ENCODE results near the gene CCL22. TPM values are rescaled to one million over a fixed set of nuclear protein-coding genes. Genes with fewer than 3 reads are reported as not detected.
"Not testable (repeated sequence)": the region's sequence is repeated elsewhere in the genome, so short reads cannot be mapped to it uniquely, and the experiment has no call there.

The CCL22 gene
- total RNA-seq, 1 experiment from 2014 or later: not detected

DNA sequence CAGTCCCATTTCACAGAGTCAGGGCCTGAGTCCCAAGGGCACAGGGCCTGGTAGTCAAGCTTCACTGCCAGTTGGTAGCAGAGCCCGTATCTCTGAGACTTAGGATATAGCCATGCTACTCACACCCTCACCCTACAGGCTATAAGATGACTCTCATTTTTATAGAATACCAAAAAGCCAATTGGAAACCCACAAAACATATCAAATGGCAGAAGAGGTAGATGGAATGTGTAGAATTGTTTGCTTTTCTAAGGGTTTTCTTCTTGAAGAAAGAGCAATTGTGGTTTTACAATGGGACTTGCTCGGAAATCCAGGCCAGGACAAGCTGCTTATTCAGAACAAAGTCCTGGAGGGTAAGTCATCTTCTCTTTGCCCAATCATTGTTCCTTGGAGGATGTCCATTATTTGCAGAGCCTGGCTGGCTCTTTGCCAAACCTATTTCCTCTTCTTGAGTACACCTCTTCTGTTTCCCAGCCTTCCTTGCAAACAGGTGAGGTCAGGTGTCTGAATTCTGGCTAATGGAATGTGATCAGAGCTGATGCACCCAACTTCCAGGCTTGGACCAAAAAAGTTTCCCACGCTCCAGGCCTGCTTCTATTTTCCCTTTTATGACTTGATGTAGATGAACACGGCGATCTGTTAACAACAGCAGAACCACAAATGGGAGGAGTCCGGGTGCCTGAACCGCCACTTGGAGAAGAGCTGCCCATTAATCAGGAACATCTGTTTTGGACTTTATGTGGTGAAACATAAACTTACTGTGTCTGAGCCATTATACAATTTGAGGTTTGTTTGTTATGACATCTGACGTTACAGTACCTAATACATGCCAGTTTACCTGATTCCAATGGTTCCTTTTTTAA, 16.9 kb upstream of the CCL22 start:
- H3K4me1 ChIP-seq (ENCODE audit: insufficient read depth, low read length, poor library complexity, severe bottlenecking): no peaks in the 10 kb centered on the region
- BruUV-seq (replicated peaks): no TSS peak
- peaks cover 1% of the 10 kb centered on the region for H3K27me3 ChIP-seq (replicated peaks; ENCODE audit: insufficient read depth, low read depth, low read length, poor library complexity)
- H3K9me3 ChIP-seq (ENCODE audit: low read depth, low read length, poor library complexity, severe bottlenecking): peaks cover 7% of the 10 kb centered on the region
- no peaks in the 10 kb centered on the region for H3K36me3 ChIP-seq (ENCODE audit: insufficient read depth, low read length, poor library complexity, severe bottlenecking)
- no peak overlapping the region for H3K4me3 ChIP-seq (ENCODE audit: low read depth, low read length, poor library complexity, severe bottlenecking)
- no peak overlapping the region for H3K27ac ChIP-seq (ENCODE audit: low read depth, low read length, poor library complexity, severe bottlenecking)
- intact Hi-C loops (cut with micrococcal nuclease; ENCODE audit: unreplicated experiment): no loop called here
- POLR2A ChIA-PET (ENCODE audit: low non-redundant PET): no interaction called here
- CTCF ChIA-PET: no interaction called here
- peak; percentile 41 for DNase-seq (ENCODE audit: low spot score)
- TF ChIP-seq, protein P1, sequence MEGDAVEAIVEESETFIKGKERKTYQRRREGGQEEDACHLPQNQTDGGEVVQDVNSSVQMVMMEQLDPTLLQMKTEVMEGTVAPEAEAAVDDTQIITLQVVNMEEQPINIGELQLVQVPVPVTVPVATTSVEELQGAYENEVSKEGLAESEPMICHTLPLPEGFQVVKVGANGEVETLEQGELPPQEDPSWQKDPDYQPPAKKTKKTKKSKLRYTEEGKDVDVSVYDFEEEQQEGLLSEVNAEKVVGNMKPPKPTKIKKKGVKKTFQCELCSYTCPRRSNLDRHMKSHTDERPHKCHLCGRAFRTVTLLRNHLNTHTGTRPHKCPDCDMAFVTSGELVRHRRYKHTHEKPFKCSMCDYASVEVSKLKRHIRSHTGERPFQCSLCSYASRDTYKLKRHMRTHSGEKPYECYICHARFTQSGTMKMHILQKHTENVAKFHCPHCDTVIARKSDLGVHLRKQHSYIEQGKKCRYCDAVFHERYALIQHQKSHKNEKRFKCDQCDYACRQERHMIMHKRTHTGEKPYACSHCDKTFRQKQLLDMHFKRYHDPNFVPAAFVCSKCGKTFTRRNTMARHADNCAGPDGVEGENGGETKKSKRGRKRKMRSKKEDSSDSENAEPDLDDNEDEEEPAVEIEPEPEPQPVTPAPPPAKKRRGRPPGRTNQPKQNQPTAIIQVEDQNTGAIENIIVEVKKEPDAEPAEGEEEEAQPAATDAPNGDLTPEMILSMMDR (conservative IDR thresholded peaks at IDR 0.05; ENCODE audit: low read depth, low read length): no peak
- no peak for TF ChIP-seq EZH2 (IDR thresholded peaks at IDR 0.05; ENCODE audit: borderline replicate concordance, low read depth, low read length, poor library complexity, severe bottlenecking)

- POLR2A ChIA-PET (ENCODE audit: low non-redundant PET): interaction anchor here (0.7 kb wide), 1 partner anchor 39 kb away, joined by 3 read pairs; no protein-coding TSS in a partner anchor
- BruUV-seq (replicated peaks); H3K27ac ChIP-seq (ENCODE audit: low read depth, low read length, poor library complexity, severe bottlenecking); H3K36me3 ChIP-seq (ENCODE audit: insufficient read depth, low read length, poor library complexity, severe bottlenecking); CTCF ChIA-PET; intact Hi-C loops (cut with micrococcal nuclease; ENCODE audit: unreplicated experiment); H3K27me3 ChIP-seq (replicated peaks; ENCODE audit: insufficient read depth, low read depth, low read length, poor library complexity); H3K4me1 ChIP-seq (ENCODE audit: insufficient read depth, low read length, poor library complexity, severe bottlenecking); DNase-seq (ENCODE audit: low spot score); H3K4me3 ChIP-seq (ENCODE audit: low read depth, low read length, poor library complexity, severe bottlenecking); H3K9me3 ChIP-seq (ENCODE audit: low read depth, low read length, poor library complexity, severe bottlenecking): not testable (repeated sequence)
Measured at GRCh38 chr16:57342606-57343005, 16.0 kb upstream of the CCL22 start.

- ChIA-PET CTCF (no interaction called here), POLR2A (ENCODE audit: low non-redundant PET) (interaction anchor here (0.7 kb wide), 1 partner anchor 38 kb away, joined by 3 read pairs; no protein-coding TSS in a partner anchor)
- TF ChIP-seq, protein P1 (conservative IDR thresholded peaks at IDR 0.05; ENCODE audit: low read depth, low read length): no peak
- TF ChIP-seq EZH2 (IDR thresholded peaks at IDR 0.05; ENCODE audit: borderline replicate concordance, low read depth, low read length, poor library complexity, severe bottlenecking): no peak
- Histone ChIP-seq H3K9me3 (ENCODE audit: low read depth, low read length, poor library complexity, severe bottlenecking) (peaks cover 4% of the 10 kb centered on the region), H3K4me1 (ENCODE audit: insufficient read depth, low read length, poor library complexity, severe bottlenecking) (no peaks in the 10 kb centered on the region), H3K4me3 (ENCODE audit: low read depth, low read length, poor library complexity, severe bottlenecking) (no peak overlapping the region), H3K36me3 (ENCODE audit: insufficient read depth, low read length, poor library complexity, severe bottlenecking) (no peaks in the 10 kb centered on the region), H3K27ac (ENCODE audit: low read depth, low read length, poor library complexity, severe bottlenecking) (no peak overlapping the region), H3K27me3 (replicated peaks; ENCODE audit: insufficient read depth, low read depth, low read length, poor library complexity) (peaks cover 13% of the 10 kb centered on the region)
- BruUV-seq (replicated peaks): no TSS peak
- DNase-seq (ENCODE audit: low spot score): no peak
- intact Hi-C loops (cut with micrococcal nuclease; ENCODE audit: unreplicated experiment): no loop called here
Measured at GRCh38 chr16:57343221-57343620, 15.4 kb upstream of the CCL22 start.

DNA sequence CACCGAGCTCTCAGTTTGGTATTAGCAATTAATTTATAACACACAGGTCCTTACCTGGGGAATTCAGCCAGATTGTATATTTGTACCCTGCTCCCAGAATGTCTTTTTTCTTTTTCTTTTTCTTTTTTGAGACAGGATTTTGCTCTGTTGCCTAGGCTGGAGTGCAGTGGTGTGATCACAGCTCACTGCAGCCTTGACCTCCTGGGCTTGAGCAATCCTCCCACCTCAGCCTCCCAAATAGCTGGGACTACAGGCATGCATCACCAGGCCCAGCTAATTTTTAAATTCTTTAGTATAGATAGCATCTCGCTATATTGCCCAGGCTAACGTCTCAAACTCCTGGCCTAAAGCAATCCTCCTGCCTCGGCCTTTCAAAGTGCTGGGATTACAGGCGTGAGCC, 14.5 kb upstream of the CCL22 start:
- H3K4me1 ChIP-seq (ENCODE audit: insufficient read depth, low read length, poor library complexity, severe bottlenecking); DNase-seq (ENCODE audit: low spot score); CTCF ChIA-PET; POLR2A ChIA-PET (ENCODE audit: low non-redundant PET); H3K9me3 ChIP-seq (ENCODE audit: low read depth, low read length, poor library complexity, severe bottlenecking); intact Hi-C loops (cut with micrococcal nuclease; ENCODE audit: unreplicated experiment); H3K36me3 ChIP-seq (ENCODE audit: insufficient read depth, low read length, poor library complexity, severe bottlenecking); BruUV-seq (replicated peaks); H3K4me3 ChIP-seq (ENCODE audit: low read depth, low read length, poor library complexity, severe bottlenecking); H3K27ac ChIP-seq (ENCODE audit: low read depth, low read length, poor library complexity, severe bottlenecking): not testable (repeated sequence)
- H3K27me3 ChIP-seq (replicated peaks; ENCODE audit: insufficient read depth, low read depth, low read length, poor library complexity): peaks cover 22% of the 10 kb centered on the region
